ENCODE measurements around the gene MMP2.

Gene MMP2

DNA sequence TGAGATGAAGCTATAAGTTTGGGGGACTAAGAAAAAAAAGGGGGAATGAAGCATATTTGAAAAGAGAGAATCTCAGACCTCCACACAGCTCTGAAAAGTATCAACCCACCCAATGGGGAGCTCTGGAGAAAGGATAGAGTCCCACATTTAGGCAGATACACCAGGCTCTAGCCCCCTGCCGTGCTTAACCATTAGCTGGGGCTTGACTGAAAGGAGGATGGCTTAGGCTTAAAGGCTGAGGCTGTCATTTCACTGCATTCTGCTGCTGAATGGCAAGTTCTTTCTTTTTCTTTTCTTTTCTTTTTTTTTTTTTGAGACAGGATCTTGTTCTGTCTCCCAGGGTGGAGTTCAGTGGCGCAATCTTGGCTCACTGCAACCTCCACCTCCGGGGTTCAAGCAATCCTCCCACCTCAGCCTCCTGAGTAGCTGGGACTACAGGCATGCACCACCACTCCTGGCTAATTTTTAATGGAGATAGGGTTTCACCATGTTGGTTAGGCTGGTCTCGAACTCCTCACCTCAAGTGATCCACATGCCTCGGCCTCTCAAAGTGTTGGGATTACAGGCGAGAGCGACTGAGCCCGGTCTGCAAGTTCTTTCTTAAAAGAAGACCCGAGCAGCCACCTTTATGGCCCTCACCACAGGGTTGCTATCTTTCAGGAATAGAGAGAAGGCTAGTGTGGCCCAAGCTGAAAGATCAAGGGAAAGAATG, 9.0 kb upstream of the MMP2 start:
- no peak for DNase-seq (ENCODE audit: low read depth in 2 of 2)

DNA sequence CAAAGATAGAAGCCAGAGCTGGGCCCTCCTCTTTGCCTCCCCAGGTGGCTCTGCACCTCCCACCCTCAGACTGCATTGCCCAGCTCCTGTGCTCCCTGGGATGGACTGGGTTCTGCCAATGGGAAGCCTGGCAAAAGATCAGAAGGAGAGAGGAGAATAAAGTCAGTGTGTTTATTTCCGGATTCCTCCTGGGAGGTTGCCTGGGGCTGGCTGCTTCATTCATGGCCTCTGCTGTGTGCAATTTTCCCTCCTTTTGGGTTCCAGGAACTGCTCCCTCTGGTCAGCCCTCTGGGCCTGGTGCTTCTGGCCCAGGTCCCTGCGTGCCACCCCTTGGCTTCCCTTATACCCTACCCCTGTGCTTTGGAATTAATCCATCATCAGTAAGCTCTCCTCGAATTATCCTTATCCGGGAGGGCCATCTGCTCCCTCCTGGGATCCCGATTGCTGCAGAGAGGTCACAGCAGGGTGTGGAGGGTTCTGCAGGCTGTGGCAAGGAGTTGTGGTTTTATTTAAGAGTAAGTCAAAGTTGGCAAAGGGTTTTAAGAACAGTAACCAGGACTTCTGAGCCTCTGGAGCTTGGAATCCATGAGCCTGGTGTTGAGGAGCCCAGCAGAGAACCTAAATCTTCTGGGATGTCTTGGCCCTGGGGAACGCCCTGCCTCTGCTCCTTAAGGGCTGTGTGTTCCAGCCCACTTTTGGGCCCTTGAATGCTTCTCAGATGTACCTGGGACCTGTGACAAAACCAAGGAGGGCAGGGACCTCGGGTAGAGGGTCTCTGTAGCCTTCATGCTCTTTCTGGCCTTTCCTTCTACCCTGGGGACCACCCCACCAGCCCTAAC, 8.2 kb upstream of the MMP2 start:
- DNase-seq (ENCODE audit: low read depth in 2 of 2): no peak

DNA sequence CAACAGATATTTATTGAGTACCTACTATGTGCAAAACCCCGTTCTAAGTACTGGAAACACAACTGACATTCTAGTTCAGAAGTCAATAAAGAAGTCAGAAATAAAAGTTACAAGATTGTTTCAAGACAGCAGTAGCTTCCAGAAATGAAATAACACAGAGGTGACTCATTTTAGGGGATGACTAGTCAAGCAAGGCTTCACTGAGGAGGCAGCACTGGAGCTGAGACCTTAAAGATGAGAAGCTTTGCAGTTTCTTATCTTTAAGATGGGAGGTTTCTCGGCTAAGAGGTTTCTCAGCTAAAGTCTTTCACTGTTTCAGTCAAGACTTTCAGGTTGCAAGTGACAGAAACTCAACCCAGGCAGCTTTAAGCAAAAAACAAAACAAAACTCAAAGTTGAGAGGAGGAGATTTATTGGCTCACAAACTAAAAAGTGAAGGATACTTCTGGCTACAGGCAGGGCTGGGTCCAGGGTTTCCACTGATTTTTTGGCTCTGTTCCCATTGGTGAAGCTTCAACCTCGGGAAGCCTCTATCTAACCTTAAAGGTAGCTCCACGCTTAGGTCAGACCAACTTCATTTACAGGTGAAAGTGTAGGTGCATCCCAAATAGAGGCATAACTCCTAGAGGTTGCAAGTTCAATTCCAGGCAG, 7.4 kb upstream of the MMP2 start:
- DNase-seq (ENCODE audit: low read depth in 2 of 2): no peak

DNA sequence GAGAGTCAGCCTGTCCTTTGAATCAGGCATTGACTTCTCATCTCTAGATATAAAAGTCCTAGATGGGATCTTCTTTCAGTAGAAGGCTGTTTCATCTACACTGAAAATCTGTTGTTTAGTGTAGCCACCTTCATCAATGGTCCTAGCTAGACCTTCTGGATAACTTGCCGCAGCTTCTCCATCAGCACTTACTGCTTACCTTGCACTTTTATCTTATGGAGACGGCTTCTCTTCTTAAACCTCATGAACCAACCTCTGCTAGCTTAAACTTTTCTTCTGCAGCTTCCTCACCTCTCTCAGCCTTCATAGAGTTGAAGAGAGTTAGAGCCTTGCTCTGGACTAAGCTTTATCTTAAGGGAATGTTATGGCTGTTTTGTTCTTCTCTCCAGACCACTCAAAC, 5.4 kb upstream of the MMP2 start:
- no peak for DNase-seq (ENCODE audit: low read depth in 2 of 2)

DNA sequence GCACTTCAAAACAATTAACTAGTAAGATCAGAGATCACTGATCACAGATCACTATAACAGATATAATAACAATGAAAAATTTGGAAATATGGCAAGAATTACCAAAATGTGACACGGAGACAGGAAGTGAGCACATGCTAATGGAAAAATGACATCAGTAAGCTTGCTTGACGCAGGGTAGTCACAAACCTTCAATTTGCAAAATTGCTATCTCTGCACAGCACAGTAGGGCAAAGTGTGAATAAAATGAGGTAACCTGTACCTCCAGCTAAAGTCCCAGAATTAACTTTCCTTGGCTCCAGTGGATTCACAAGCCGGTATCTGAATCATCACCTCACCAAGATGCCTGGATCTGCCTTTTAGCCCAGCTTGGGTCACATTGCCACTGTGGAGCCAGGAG, 4.2 kb upstream of the MMP2 start:
- no peak for DNase-seq (ENCODE audit: low read depth in 2 of 2)

DNA sequence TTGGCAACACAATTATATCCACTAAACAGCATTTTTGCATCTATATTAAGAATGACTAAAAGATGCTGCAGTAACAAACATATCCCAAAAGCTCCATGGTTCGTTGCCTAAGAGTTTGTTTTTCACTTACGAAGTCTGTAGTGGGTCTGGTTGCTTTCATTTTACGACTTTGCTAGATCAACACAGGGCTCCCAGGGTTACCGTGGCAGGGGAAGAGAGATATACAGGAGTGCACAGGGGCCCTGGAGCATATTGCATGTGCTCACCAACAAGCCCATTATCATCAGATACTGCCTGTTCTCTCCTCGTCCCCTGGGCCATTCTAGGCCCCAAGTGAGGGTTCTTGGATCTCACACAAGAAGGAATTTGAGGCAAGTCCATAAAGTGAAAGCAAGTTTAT, 3.1 kb upstream of the MMP2 start:
- no peak for DNase-seq (ENCODE audit: low read depth in 2 of 2)

DNA sequence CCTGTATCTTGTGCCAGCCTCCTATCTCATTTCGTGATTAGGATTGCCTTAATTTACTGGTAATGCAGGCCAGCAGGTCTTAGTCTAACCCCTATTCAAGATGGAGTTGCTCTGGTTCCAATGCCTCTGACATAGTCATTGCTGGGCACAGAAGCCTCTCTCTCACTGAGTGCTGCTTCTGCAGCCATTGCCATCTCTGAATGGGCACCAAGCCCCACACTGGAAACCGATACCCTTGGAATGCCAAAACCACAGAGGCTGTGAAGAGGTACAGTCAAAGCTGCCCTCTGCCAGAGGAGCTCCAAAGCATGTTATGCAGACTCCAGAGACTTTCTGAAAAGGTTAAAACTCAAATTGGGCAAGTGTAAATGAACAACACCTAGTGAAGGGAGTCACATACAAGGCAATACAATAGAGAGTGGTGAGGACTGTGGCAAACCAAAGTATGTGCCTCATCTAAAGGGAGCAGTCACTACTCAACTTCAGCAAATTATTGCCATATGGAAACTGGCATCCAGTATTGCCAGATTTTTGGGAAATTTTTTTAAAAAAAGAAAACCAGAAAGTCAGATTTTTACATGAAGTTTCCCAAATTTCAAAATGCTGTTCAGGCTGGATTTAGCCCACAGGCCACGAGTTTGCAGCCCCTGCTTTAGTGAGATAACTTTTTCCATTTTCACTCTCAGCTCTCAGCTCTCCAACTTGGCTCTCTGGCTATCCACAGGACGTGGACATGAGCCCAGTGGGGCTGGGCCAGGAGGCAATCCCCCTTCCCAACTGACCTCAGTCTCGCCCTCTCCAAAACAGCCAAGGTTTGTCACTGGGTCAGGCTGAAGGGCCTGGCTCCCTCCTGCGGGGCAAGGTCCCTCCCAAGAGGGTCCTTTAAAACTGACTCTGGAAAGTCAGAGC, 2.1 kb upstream of the MMP2 start:
- DNase-seq (ENCODE audit: low read depth in 2 of 2): no peak

DNA sequence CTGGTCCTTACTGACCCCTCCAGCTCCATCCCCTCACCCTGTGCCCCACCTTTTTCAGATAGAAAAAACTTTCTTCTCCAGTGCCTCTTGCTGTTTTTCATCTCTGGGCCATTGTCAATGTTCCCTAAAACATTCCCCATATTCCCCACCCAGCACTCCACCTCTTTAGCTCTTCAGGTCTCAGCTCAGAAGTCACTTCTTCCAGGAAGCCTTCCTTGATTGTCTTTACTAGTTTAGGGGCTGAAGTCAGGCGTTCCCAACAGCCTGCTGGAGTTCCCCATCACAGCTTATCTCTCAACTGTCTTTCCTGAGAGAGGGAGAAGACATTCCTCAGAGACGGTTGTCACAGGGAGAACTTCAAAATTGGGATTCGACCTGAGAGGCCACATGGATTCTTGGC, 1.3 kb upstream of the MMP2 start:
- DNase-seq (ENCODE audit: low read depth in 2 of 2): no peak

DNA sequence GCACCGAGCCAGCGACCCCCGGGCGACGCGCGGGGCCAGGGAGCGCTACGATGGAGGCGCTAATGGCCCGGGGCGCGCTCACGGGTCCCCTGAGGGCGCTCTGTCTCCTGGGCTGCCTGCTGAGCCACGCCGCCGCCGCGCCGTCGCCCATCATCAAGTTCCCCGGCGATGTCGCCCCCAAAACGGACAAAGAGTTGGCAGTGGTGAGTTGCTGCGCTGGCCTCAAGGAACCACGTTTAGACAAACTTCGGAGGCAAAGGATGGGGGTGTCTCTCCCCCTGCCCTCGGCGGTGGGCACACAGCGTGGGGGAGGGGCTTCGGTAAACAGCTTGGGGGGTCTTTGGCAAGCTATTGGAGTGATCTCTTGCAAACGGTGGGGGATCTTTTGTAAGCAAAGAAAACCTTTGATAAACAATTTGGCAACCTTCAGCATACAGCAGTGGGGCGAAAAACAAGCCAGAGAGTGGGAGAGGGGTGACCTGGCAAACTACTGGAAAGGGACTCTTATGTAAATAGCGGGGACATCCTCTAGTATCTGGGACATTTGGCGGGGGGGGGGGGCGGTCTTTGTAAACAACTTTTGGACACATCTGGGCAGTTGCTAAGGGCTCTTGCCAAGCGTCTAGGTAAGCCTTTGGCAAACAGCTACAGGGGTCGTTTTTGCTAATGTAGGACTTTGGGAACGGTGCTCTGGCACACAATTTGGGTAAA, 587 bp downstream of the MMP2 start:
- DNase-seq (ENCODE audit: low read depth in 2 of 2): no peak

DNA sequence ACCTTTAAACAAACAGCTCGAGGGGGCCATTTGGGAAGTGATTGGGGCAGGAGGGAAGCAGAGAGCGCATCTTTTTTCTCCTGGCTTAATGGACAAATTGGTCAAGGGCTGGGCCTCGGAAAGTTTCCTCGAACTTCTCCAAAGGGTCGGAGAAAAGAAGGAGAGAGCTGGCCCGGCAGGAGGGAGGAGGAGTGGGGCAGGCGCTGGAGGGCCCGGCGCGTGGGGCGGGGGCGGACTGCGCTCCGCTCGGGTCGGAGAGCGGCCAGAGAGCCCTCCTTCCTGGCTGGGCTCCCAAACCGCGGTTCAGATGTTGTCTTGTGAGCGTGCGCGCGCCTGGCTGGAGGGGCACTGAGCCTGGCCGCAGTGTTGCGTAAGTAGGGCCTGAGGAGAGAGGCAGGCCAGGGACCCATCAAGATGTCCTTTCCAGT, 1.2 kb downstream of the MMP2 start:
- no peak for DNase-seq (ENCODE audit: low read depth in 2 of 2)

DNA sequence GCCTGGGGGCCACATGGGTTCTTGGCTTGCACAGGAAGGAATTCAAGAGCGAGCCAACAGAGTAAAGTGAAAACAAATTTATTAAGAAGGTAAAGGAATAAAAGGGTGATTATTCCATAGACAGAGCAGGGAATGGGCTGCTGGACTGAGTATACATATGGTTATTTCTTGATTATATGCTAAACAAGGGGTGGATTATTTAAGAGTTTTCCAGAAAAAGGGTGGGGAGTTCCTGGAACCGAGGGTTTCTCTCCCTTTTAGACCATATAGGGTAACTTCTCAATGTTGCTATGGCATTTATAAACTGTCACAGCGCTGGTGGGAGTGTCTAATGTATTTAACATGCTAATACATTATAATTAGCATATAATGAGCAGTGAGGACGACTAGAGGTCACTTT, 2.0 kb downstream of the MMP2 start:
- no peak for DNase-seq (ENCODE audit: low read depth in 2 of 2)

DNA sequence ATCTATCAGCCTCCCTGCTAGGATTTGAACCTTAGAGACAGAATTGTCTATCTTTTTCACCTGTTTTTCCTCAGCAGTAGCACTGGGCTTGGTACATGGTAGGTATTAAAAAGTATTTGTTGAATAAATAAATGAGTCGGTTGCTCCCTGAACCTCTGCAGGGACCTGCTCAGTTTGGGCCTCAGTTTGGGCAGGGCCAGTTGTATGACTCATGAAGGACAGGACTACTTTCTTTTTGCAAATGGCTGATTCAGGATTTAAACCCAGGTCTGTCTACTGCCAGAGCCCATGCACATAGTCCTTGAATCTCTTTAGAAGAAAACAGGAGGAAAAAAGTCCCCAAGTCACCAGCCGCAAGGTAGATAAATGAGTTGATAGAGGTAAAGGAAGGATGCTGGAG, 3.1 kb downstream of the MMP2 start:
- no peak for DNase-seq (ENCODE audit: low read depth in 2 of 2)

DNA sequence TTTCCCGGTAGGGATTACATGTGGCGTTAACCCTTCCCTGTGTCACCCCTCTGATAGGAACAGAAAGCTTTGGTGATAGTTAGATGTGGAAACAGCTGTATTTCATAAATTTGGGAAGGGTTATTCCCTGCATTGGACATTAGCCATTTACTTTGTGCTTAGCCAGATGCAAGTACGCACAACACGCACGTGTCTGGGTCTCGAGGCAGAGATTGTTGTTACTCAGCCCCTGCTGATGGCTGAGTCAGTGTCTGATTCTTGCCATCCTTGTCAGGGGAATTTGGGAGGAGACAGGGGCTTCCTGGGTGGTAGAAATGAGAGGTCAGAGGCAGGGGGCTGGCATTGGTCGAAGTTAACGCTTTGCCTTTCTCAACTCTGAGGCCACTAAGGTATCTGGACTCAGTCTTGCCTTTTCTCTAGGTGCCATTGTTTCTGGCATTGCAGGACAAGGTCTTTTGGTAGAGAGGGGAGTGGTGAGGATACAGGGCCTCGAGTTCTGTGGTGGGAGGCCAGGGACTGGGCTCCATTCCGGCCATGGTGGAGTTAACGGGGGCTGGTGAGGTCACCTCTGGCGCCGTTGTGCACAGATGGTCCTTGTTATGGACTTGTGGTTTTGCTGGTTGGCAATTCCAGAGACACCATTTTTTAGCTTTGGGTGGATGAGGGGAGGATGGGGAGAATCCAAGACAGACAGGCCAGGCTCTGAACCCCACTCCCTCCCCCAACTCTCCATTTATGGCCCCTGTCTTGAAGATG, 8.2 kb downstream of the MMP2 start:
- no peak for DNase-seq (ENCODE audit: low read depth in 2 of 2)

DNA sequence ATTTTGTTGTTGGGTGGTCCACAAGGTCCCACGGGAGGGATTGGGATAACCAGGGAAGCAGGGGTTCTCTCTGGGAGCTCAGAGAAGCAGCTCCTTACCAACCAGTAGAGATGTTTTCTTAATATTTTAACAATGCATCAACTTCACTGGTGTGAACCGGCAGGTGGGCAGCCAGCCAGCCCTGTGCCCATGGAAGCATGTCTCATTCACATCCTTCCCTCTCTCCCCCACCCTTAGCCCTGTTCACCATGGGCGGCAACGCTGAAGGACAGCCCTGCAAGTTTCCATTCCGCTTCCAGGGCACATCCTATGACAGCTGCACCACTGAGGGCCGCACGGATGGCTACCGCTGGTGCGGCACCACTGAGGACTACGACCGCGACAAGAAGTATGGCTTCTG, 9.3 kb downstream of the MMP2 start:
- no peak for DNase-seq (ENCODE audit: low read depth in 2 of 2)

DNA sequence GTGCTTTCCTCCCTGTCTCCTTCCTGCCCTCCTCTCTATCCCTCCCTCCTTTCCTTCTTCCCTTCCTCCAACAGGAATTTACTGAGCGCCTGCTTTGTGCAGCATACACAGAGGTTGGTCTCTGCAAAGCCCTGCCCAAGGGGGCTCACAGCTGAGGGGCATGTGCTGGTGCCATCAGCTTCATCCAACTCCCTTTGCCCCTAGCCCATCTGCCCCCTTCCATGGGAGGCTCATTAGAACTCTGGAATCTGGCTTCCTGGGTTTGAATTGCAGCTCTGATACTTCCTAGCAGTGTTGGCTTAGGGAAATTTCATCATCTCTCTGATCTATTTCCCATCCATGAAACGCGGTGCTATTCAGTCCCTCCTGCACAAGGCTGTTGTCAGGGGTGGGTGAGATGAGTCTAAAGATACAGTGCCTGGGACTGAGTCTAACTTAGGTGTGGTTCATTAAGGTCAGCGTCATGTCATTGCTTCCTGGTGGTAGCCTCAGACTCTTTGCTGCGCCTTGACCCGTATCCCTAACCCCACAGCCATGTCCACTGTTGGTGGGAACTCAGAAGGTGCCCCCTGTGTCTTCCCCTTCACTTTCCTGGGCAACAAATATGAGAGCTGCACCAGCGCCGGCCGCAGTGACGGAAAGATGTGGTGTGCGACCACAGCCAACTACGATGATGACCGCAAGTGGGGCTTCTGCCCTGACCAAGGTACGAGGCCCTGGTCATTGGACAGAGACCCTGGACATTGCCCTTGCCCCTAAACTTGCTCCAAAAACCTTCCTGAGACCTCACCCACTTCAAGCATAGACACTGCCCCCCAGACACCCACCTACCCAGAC, 10.3 kb downstream of the MMP2 start:
- DNase-seq (ENCODE audit: low read depth in 2 of 2): no peak

DNA sequence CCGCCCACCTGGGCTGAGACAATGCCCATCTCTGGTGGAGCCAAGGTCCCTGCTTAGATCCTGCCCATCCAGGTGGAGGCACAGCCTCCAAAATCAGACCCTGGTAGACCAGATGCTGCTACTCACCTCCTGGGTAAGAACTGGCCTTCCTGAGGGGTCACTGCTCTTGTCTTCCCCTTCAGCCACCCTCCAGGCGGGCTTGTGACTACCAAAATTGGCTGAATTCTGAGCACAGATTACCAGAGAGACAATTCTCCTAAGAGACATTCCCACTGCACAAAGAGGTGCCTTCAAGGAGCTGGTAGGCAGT, 10.9 kb downstream of the MMP2 start:
- DNase-seq (ENCODE audit: low read depth in 2 of 2): no peak

DNA sequence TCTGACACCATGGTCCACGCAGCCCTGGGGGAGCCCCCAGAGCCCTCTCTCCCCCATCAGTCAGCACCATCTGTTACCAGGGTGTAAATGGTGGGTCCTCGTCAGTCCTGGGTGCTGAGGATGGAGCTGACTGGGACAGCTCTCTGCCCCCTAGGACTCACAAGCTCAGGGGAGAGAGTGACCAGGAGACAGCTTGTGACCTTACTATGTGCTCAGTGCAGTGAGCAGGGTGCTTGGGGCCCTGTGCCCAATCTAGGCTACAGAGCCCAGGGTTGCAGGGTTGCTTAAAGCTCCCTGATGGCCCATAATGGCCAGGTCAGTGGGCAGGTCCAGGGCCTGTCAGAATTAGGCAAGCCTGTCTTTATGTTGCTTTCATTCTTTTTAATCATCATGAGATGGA, 11.3 kb downstream of the MMP2 start:
- no peak for DNase-seq (ENCODE audit: low read depth in 2 of 2)

DNA sequence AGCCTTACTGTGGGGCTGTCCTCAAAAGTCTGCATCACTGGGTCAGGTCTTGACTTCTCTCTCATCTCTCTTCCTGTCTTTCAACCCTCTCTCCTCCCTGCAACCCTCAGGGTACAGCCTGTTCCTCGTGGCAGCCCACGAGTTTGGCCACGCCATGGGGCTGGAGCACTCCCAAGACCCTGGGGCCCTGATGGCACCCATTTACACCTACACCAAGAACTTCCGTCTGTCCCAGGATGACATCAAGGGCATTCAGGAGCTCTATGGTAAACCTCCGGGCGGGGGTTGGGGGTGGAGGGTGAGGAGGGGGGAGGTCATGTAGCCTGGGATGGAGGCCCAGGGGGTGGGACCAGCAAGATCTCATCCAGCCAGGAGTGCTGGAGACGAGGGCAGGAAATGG, 12.7 kb downstream of the MMP2 start:
- DNase-seq (ENCODE audit: low read depth in 2 of 2): no peak

DNA sequence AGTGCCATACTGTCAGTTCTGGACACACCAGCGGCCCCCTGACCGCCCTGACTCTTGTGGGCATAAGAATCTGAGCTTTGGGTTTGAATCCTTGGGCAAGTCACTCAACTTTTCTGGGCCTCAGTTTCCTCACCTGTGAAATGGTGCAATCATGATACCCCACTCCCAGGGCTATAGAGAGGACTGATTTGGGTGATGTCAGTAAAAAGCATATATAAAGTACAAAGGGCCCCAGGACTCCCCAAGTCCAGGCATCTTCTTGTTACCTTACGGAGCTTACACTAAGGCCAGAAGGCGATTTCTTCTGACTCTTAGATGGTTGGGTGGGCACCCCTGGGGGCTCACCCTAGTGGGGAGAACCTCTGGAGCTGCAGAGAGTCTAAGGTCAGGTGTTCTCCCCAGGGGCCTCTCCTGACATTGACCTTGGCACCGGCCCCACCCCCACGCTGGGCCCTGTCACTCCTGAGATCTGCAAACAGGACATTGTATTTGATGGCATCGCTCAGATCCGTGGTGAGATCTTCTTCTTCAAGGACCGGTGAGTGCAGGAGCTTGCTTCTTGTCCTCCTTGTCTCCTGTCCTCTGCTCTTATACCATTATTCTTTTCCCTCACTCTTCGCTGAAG, 13.9 kb downstream of the MMP2 start:
- DNase-seq (ENCODE audit: low read depth in 2 of 2): no peak
